Measurements from ENCODE around the gene VIT. TPM values are rescaled to one million over a fixed set of nuclear protein-coding genes. Genes with fewer than 3 reads are reported as not detected.

The VIT gene
- total and polyA plus RNA-seq, 9 donors: 2.9 to 29.7 (median 19.4) TPM

GRCh38 chr2:36770542-36771287 lies 74.2 kb downstream of the VIT start:
- no peaks in the 10 kb centered on the region for H3K27me3 ChIP-seq
- no peak overlapping the region for H3K27ac ChIP-seq
- H3K9me3 ChIP-seq: no peaks in the 10 kb centered on the region
- no peaks in the 10 kb centered on the region for H3K4me1 ChIP-seq (ENCODE audit: insufficient read depth)
- peak in 1 of 5 donors; percentile 39 for DNase-seq
- H3K36me3 ChIP-seq: no peaks in the 10 kb centered on the region
- WGBS, 3 donors: 66 to 67% (median 67%) methylated on average over 11 of the region's 11 CpGs
- intact Hi-C loops (cut with DNase I): no loop called here
- no peak overlapping the region for H3K4me3 ChIP-seq
- TF ChIP-seq POLR2A (IDR thresholded peaks at IDR 0.05) (no peak), EP300 (IDR thresholded peaks at IDR 0.05) (no peak), CTCF (IDR thresholded peaks at IDR 0.05) (no peak)

GRCh38 chr2:36771671-36772070 lies 75.2 kb downstream of the VIT start:
- WGBS, 3 donors: 73 to 79% (median 73%) methylated on average over 3 of the region's 3 CpGs
- intact Hi-C loops (cut with DNase I): no loop called here
- Histone ChIP-seq H3K27me3 (no peaks in the 10 kb centered on the region), H3K27ac (no peak overlapping the region), H3K36me3 (no peaks in the 10 kb centered on the region), H3K4me1 (ENCODE audit: insufficient read depth) (no peaks in the 10 kb centered on the region), H3K9me3 (no peaks in the 10 kb centered on the region), H3K4me3 (no peak overlapping the region)
- TF ChIP-seq POLR2A (IDR thresholded peaks at IDR 0.05): no peak
- TF ChIP-seq EP300 (IDR thresholded peaks at IDR 0.05): no peak
- TF ChIP-seq CTCF (IDR thresholded peaks at IDR 0.05): no peak
- DNase-seq: no peak

- H3K4me3 ChIP-seq: no peak overlapping the region
- TF ChIP-seq CTCF (IDR thresholded peaks at IDR 0.05) (no peak), EP300 (IDR thresholded peaks at IDR 0.05) (no peak), POLR2A (IDR thresholded peaks at IDR 0.05) (no peak)
- no peaks in the 10 kb centered on the region for H3K36me3 ChIP-seq
- no peaks in the 10 kb centered on the region for H3K4me1 ChIP-seq (ENCODE audit: insufficient read depth)
- 76 to 81% (median 78%) methylated on average over 7 of the region's 7 CpGs for WGBS, 3 donors
- H3K9me3 ChIP-seq: no peaks in the 10 kb centered on the region
- no peaks in the 10 kb centered on the region for H3K27me3 ChIP-seq
- DNase-seq: no peak
- H3K27ac ChIP-seq: no peak overlapping the region
- intact Hi-C loops (cut with DNase I): no loop called here
Observed at GRCh38 chr2:36773947-36774346, 77.4 kb downstream of the VIT start.

GRCh38 chr2:36775261-36775660 lies 78.8 kb downstream of the VIT start:
- intact Hi-C loops (cut with DNase I): no loop called here
- H3K36me3 ChIP-seq: no peaks in the 10 kb centered on the region
- TF ChIP-seq EP300 (IDR thresholded peaks at IDR 0.05) (no peak), POLR2A (IDR thresholded peaks at IDR 0.05) (no peak), CTCF (IDR thresholded peaks at IDR 0.05) (no peak)
- H3K27me3 ChIP-seq: no peaks in the 10 kb centered on the region
- no peaks in the 10 kb centered on the region for H3K9me3 ChIP-seq
- H3K27ac ChIP-seq: no peak overlapping the region
- no peaks in the 10 kb centered on the region for H3K4me1 ChIP-seq (ENCODE audit: insufficient read depth)
- WGBS, 3 donors: 84 to 89% (median 87%) methylated on average over 3 of the region's 3 CpGs
- H3K4me3 ChIP-seq: no peak overlapping the region
- no peak for DNase-seq
